HG03469 (cell line): Measurements from ENCODE around the gene MYRF.

Experiments
- ATAC-seq: cut with Tn5 transposase; IDR thresholded peaks from one replicate; pipeline ENCODE4 v1.9.1; 2021; ENCODE audit warnings: mild to moderate bottlenecking, moderate library complexity, moderate number of reproducible peaks; ENCODE audit not compliant: unreplicated experiment

Gene MYRF

DNA sequence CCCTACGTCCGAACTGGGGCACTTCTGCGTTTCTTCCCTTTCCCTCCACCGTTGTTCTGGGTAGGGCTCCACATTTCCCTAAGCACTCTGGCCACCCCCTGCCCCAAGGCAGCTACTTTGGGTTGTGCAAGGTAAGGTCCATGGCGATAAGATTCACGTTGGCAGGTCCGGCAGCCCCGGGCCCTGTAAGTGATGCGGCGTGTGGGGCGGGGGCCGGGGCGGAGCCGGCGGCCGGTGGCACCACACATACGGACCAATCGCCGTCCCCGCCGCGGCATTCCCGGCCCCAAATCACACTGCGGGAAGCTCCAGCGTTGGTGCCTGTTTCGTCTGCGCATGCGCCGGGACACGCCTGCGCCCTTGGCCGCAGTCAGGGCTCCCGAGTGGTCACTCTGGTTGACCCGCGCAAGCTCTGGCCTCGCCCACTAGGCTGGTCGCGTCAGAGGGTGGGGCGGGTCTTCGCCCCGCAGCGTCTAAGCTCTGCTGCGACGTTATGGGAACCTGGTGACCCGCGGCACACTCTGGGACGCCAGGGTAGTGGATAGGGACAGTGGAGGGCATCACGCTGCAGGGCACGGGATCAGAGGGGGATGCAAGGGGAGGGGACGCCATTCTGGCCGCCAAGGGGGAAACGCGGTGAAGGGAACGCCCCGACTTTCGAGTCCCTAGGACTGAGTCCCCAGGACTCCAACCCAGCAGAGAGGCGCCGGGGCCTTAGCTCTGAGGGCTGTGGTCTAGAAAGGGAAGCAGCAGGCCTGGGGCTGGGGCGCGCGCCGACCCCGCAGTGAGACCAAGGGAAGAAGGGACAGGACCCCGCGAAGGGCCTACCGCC lies 62.7 kb downstream of the MYRF start:
- ATAC-seq: peak; percentile 31

DNA sequence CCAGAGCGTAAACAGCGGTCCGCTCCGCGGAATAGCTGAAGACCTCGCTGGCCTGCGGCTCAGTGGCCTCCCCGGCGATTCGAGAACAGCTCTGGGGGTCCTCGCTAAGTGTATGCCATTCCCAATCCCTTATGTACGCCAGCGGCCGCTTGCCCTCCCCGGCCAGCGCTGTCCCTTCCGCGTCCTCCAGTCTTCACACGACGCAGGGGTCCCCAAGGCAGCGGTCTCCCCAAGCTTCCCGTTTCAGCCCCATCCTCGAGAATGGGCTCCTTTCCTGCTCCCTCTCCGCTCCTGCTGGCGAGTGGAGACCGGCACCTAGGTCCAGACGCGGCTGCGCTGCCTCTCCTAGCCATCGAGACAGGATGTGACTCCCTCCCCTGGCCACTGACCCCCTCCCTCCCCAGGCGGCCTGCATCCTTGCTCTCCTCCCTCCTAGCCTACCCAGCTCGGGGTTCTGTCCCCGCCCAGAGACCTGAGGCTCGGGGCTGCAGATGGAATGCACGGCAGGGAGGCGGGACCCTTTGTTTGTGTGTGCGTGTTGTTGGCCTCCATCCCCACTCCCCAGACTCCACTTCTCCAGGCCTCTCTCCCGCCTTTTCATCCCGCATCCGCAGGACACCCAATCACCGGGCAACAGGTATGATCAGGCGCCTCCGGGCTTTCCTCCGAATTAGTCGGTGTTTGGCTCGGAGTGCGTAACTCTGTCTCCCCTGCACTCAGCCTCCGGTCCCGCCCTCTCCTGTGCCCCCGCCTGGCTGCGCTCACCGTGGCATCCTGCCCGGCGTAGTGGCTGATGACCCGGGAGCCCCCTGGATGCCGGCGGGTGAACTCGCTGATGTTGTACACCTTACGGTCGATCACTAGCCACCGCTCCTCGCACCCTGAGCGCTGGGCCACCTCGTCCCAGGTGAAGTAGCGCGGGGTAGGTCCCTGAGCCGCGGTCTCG lies 63.6 kb downstream of the MYRF start:
- no peak for ATAC-seq

DNA sequence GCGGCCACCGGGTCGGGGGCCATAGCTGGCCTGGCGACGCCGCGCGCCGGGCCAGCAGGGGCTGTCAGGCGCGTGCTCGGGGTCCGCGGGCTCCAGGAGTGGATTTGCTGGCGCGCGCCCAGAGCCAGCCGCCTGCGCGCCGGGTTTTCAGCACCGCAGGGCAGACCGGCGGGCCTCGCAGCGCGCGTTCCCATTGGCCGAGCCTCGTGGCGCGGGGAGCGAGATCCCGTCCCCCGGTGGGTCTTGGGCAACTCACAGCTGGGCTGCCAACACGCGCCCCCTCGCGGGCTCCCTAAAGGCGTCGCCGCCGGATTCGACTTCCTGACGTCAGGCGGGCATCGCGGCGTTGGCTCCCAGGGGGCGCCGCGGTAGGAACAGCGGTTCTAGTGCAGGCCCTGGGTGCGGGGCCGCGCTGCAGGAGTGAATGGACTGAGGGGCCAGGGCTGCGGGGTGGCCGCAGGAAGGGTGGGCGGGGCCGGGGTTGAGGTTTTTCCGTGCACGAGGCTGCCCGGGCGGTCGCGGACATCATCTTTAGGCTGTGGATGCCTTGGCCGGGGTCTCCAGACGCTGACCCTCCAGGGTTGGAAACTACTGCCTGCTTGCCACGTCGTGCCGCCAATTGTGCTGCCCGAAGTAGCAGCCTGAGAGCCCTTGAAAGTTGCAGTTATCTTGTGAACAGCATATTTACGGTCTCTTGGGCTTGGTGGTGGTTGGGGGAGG lies 64.5 kb downstream of the MYRF start, which contains the start of gene FADS1:
TSS of gene FADS1 (minus strand) at position 268 of the 720 bp plus-strand sequence. CDS start at position 194, 74 bp downstream.
- ATAC-seq: peak; percentile 44

- no peak for ATAC-seq
These were observed 65.2 kb downstream of the MYRF start for GRCh38 chr11:61817471-61818202.

DNA sequence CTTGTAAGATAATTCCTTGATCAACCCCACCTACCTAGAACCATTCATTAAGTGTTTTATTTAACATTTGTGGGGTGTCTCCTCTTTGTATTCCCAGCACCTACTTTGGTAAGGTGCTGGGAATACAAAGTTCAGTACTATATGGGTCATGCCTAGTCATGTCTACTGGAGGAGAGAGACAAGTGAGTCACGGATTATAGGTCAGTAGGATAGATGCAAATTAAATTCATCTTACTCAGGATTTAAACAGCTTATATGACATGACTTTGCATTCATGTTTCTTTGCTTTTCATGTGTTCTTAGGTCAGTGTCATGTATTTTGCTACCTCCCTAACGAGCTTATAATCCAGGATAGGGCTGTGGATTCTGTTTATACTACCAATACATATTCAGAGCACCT lies 67.7 kb downstream of the MYRF start:
- ATAC-seq: no peak

- ATAC-seq: no peak
These were observed 74.6 kb downstream of the MYRF start for GRCh38 chr11:61826930-61827570.

- peak; percentile 59 for ATAC-seq
These were observed 75.3 kb downstream of the MYRF start, which contains the start of gene FADS2 for GRCh38 chr11:61827571-61828378. FADS2 (plus strand) TSS chr11:61828300; CDS start chr11:61828391, 91 bp downstream.

GRCh38 chr11:61828379-61828628 lies 75.9 kb downstream of the MYRF start:
- no peak for ATAC-seq

GRCh38 chr11:61828629-61829407 lies 76.4 kb downstream of the MYRF start:
- no peak for ATAC-seq

DNA sequence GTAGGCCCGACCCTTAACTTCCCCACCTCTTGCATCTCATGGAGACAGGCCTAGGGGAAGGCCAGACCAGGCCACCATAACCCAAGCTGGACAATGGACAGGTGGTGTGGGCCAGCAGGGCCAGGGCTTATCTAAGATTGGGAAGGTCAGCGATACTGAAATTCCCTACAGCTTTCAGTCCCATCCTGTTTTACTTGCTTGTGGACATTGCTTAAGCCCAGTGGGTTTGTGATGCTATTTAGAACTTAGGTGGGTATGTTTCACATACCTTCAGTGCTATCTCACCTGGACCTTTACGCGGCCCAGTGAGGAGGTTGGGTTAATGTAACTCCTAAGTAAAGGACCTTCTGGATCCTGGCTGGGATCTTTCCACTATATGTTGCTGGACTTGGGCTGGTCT lies 77.4 kb downstream of the MYRF start:
- no peak for ATAC-seq

DNA sequence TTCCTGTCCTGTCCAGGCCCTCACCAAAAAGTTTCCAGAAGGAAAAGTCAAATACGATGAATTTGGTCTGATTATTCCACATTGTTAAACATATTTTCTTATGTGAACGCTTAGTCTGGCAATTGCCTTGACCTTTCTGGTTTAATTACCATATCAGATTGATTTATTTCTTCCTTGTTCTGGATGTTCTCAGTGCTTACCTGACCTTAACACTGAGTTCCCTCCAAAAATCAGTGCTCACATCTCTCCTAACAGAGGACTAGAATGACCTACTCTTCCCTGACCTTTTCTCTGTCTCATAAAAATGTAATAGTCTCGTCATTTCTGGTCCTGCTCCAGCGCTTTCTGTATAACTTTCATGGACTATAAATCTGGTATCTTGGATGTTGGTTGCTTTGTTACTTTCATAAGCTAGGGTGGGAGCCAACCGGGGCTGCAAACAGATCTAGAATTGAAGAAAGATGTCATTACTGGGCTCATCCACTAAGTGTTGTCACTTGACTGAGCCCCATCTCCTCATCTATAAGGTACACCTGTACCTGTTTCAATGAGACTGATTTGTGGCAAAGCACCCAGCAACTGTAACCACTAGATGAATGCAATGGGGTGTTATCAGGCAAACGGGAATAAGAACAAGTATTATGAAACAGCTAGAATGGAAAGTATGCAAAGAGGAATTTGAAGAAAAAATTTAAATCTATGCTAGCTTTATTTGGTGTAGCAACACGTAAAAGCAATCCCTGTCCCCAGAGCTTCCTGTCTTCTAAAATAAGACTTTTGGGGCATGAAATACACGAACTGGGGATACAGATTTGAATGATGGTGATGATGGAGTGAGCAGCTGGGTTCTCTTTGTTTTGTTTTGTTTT lies 78.0 kb downstream of the MYRF start:
- no peak for ATAC-seq

GRCh38 chr11:61832207-61832606 lies 79.8 kb downstream of the MYRF start:
- no peak for ATAC-seq

- no peak for ATAC-seq
These were observed 80.3 kb downstream of the MYRF start for GRCh38 chr11:61832754-61833153.

GRCh38 chr11:61833471-61833870 lies 81.0 kb downstream of the MYRF start:
- no peak for ATAC-seq

- no peak for ATAC-seq
These were observed 81.5 kb downstream of the MYRF start for GRCh38 chr11:61833926-61834277.

GRCh38 chr11:61834278-61835048 lies 82.0 kb downstream of the MYRF start:
- ATAC-seq: peak; percentile 69

- ATAC-seq: no peak
These were observed 83.8 kb downstream of the MYRF start for GRCh38 chr11:61836193-61836592.
